Measurements from ENCODE around the gene NEK1. TPM values are rescaled to one million over a fixed set of nuclear protein-coding genes. Genes with fewer than 3 reads are reported as not detected.
A peak's percentile ranks its signal among the peaks of the same experiment; 100 is the strongest.

Gene NEK1
- total and polyA plus RNA-seq, 2 of the 13 experiments (the other 11 are each of a cell fraction or from before 2014, with no cell fraction given): 2.9 to 5.4 TPM

DNA sequence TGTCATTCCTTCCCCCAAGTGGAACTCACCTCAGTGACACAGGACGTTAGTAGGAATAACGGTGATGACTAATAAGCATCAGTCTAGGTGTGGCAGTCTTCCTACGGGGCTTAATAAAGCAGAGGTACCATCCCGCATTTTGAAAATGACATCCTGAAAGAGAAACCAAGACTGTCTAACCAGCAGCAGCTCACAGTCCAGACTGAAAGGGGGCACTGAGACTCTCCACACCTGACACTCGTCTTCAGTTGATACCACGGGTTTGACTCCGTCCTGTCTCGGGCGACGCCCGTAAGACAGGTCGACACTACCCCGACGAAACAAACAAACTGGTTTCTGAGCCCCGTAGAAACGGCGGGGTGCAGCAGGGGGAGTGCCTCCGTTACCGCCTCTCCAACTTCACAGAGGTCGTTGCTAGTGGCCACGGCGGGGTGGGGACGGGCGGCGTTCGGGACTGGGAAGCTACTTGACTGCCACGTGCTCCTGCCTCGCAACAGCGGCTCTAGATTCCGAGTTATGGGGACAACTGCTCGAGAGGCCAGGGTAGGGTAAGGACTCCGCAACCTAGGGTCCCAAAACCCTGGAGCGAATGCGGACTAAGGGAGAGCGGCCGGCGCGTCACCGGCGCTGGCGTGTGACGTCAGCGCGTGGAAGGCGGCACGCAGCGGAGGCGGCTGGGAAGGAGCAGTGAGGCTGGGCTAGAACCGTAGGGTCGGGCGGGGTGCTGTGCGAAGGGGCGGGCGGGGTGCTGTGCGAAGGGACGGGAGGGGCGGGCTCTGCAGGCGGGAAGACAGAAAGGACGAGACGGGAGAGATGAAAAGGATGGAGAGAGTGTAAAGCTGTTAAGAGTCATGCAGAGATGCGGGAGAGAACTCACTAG, at the start of gene NEK1 (continued):
- peak; percentile 87 for TF ChIP-seq YEATS4 (CRISPR knock-in tag; IDR thresholded peaks at IDR 0.05; ENCODE audit: borderline replicate concordance)
- peak; percentile 78 for TF ChIP-seq HDAC1 (CRISPR knock-in tag; IDR thresholded peaks at IDR 0.05)
- TF ChIP-seq, protein P1, sequence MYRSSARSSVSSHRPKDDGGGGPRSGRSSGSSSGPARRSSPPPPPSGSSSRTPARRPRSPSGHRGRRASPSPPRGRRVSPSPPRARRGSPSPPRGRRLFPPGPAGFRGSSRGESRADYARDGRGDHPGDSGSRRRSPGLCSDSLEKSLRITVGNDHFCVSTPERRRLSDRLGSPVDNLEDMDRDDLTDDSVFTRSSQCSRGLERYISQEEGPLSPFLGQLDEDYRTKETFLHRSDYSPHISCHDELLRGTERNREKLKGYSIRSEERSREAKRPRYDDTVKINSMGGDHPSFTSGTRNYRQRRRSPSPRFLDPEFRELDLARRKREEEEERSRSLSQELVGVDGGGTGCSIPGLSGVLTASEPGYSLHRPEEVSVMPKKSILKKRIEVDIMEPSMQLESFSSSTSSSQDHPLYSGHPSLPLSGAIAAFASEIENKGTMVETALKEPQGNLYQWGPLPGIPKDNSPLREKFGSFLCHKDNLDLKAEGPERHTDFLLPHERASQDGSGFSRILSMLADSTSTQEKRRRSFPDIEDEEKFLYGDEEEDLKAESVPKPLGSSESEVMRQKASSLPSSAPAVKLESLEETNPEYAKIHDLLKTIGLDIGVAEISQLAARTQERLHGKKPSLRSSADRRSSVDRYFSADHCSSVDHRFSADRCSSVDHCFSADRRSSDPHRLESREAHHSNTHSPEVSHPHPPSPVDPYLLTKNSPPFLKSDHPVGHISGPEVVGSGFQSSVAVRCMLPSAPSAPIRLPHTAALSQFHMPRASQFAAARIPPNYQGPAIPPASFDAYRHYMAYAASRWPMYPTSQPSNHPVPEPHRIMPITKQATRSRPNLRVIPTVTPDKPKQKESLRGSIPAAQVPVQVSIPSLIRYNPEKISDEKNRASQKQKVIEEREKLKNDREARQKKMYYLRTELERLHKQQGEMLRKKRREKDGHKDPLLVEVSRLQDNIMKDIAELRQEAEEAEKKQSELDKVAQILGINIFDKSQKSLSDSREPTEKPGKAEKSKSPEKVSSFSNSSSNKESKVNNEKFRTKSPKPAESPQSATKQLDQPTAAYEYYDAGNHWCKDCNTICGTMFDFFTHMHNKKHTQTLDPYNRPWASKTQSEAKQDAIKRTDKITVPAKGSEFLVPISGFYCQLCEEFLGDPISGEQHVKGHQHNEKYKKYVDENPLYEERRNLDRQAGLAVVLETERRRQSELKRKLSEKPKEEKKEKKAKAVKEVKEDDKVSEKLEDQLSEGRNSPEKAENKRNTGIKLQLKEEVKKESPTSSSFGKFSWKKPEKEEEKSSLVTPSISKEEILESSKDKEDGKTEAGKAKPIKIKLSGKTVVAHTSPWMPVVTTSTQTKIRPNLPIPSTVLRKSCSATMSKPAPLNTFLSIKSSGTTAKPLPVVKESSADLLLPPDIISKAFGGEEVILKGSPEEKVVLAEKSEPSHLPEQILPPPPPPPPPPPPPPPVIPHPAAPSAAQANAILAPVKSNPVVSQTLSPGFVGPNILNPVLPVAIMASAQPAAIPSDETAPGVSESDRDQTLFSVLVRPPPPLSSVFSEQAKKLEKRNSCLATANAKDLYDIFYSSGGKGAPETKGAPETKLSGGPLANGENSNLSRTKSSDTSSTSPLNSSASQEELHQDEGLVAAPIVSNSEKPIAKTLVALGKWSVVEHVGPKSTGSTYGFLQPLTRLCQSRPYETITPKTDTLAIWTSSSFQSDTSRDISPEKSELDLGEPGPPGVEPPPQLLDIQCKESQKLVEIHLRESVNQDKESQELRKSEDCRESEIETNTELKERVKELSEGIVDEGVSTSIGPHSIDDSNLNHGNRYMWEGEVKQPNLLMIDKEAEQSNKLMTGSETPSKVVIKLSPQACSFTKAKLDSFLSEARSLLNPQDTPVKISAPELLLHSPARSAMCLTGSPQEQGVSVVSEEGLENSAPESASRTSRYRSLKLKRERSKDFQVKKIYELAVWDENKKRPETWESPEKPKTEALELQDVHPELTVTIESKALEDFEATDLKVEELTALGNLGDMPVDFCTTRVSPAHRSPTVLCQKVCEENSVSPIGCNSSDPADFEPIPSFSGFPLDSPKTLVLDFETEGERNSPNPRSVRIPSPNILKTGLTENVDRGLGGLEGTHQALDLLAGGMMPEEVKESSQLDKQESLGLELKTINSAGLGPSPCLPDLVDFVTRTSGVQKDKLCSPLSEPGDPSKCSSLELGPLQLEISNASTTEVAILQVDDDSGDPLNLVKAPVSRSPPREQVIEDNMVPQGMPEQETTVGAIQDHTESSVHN (CRISPR knock-in tag; IDR thresholded peaks at IDR 0.05): no peak
- TF ChIP-seq U2AF2 (IDR thresholded peaks at IDR 0.05; ENCODE audit: low read depth, low read length): no peak
- no peak for TF ChIP-seq NPAS2 (CRISPR knock-in tag; IDR thresholded peaks at IDR 0.05; ENCODE audit: borderline replicate concordance)
- TF ChIP-seq MATR3 (CRISPR knock-in tag; IDR thresholded peaks at IDR 0.05): no peak
- TF ChIP-seq, protein P2, sequence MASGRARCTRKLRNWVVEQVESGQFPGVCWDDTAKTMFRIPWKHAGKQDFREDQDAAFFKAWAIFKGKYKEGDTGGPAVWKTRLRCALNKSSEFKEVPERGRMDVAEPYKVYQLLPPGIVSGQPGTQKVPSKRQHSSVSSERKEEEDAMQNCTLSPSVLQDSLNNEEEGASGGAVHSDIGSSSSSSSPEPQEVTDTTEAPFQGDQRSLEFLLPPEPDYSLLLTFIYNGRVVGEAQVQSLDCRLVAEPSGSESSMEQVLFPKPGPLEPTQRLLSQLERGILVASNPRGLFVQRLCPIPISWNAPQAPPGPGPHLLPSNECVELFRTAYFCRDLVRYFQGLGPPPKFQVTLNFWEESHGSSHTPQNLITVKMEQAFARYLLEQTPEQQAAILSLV (CRISPR knock-in tag; IDR thresholded peaks at IDR 0.05; ENCODE audit: borderline replicate concordance): peak; percentile 75; the same call in 1 of the 2 replicates
- TF ChIP-seq, protein P3, sequence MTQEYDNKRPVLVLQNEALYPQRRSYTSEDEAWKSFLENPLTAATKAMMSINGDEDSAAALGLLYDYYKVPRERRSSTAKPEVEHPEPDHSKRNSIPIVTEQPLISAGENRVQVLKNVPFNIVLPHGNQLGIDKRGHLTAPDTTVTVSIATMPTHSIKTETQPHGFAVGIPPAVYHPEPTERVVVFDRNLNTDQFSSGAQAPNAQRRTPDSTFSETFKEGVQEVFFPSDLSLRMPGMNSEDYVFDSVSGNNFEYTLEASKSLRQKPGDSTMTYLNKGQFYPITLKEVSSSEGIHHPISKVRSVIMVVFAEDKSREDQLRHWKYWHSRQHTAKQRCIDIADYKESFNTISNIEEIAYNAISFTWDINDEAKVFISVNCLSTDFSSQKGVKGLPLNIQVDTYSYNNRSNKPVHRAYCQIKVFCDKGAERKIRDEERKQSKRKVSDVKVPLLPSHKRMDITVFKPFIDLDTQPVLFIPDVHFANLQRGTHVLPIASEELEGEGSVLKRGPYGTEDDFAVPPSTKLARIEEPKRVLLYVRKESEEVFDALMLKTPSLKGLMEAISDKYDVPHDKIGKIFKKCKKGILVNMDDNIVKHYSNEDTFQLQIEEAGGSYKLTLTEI (CRISPR knock-in tag; conservative IDR thresholded peaks at IDR 0.05): no peak
- TF ChIP-seq XRCC5 (optimal IDR thresholded peaks at IDR 0.05; ENCODE audit: low read length): peak; percentile 70
- TF ChIP-seq, protein P4, sequence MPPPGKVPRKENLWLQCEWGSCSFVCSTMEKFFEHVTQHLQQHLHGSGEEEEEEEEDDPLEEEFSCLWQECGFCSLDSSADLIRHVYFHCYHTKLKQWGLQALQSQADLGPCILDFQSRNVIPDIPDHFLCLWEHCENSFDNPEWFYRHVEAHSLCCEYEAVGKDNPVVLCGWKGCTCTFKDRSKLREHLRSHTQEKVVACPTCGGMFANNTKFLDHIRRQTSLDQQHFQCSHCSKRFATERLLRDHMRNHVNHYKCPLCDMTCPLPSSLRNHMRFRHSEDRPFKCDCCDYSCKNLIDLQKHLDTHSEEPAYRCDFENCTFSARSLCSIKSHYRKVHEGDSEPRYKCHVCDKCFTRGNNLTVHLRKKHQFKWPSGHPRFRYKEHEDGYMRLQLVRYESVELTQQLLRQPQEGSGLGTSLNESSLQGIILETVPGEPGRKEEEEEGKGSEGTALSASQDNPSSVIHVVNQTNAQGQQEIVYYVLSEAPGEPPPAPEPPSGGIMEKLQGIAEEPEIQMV (CRISPR knock-in tag; IDR thresholded peaks at IDR 0.05; ENCODE audit: low read depth): no peak; the same call in 1 of the 2 replicates
- TF ChIP-seq MEF2D (CRISPR knock-in tag; IDR thresholded peaks at IDR 0.05): no peak
- TF ChIP-seq ZNF124 (CRISPR knock-in tag; IDR thresholded peaks at IDR 0.05): peak; percentile 37; the same call in 1 of the 2 replicates
- no peak for TF ChIP-seq STAT5B (CRISPR knock-in tag; IDR thresholded peaks at IDR 0.05)
- TF ChIP-seq ZFP41 (CRISPR knock-in tag; IDR thresholded peaks at IDR 0.05; ENCODE audit: borderline replicate concordance): peak; percentile 57; the same call in 1 of the 2 replicates
- TF ChIP-seq CREB1 (IDR thresholded peaks at IDR 0.05): peak; percentile 98
- peak; percentile 96 for TF ChIP-seq CREB1 (CRISPR knock-in tag; IDR thresholded peaks at IDR 0.05)

All from HepG2 (cell line).